Bronchial epithelial cell (primary cell): ENCODE results near the gene IFIT5. TPM values are rescaled to one million over a fixed set of nuclear protein-coding genes. Genes with fewer than 3 reads are reported as not detected.
"Not testable (repeated sequence)": the region's sequence is repeated elsewhere in the genome, so short reads cannot be mapped to it uniquely, and the experiment has no call there.

Source experiments
- DNase-seq: peaks from one replicate; pipeline ENCODE4 v3.0.0-alpha.2; 2010; ENCODE audit warnings: low read depth
- FAIRE-seq: peaks from 2 replicates; lab custom pipeline; 2011; peaks lifted over from hg19 to GRCh38; lab: Jason Lieb, UNC
- H3K27me3 ChIP-seq: 2 replicates; pipeline ENCODE4 v1.5.1; 2011; ENCODE audit warnings: low read length; ENCODE audit not compliant: control insufficient read depth, insufficient read depth
- H3K36me3 ChIP-seq: 2 replicates; pipeline ENCODE4 v1.5.1; 2011; ENCODE audit warnings: low read length; ENCODE audit not compliant: control insufficient read depth, insufficient read depth
- H3K4me3 ChIP-seq: 2 replicates; pipeline ENCODE4 v1.5.1; 2011; ENCODE audit warnings: mild to moderate bottlenecking, low read depth, low read length, control low read depth
- total RNA-seq: library from RNA; depleted of rRNA; stranded (reverse); fragments of >200 nt; gene quantifications from 2 replicates; pipeline ENCODE4 v1.2.1, GENCODE V29; 2014
- TF ChIP-seq, protein P1 (sequence below): IDR thresholded peaks from 2 replicates; pipeline ENCODE4 v1.5.1; 2011; ENCODE audit warnings: mild to moderate bottlenecking, moderate library complexity, low read length, control low read depth, inconsistent platforms; ENCODE audit not compliant: insufficient read depth, severe bottlenecking

The IFIT5 gene
- total RNA-seq, 1 donor from 2014 or later: 5.3 TPM

GRCh38 chr10:89399956-89400355 lies 14.4 kb upstream of the IFIT5 start:
- H3K36me3 ChIP-seq: no peaks in the 10 kb centered on the region
- no peak overlapping the region for H3K4me3 ChIP-seq
- TF ChIP-seq, protein P1, sequence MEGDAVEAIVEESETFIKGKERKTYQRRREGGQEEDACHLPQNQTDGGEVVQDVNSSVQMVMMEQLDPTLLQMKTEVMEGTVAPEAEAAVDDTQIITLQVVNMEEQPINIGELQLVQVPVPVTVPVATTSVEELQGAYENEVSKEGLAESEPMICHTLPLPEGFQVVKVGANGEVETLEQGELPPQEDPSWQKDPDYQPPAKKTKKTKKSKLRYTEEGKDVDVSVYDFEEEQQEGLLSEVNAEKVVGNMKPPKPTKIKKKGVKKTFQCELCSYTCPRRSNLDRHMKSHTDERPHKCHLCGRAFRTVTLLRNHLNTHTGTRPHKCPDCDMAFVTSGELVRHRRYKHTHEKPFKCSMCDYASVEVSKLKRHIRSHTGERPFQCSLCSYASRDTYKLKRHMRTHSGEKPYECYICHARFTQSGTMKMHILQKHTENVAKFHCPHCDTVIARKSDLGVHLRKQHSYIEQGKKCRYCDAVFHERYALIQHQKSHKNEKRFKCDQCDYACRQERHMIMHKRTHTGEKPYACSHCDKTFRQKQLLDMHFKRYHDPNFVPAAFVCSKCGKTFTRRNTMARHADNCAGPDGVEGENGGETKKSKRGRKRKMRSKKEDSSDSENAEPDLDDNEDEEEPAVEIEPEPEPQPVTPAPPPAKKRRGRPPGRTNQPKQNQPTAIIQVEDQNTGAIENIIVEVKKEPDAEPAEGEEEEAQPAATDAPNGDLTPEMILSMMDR: no peak
- H3K27me3 ChIP-seq: no peaks in the 10 kb centered on the region
- no peak for DNase-seq
- FAIRE-seq: no peak

- FAIRE-seq: no peak
Observed at GRCh38 chr10:89403043-89403442, 11.3 kb upstream of the IFIT5 start.

GRCh38 chr10:89404104-89405047 lies 10.0 kb upstream of the IFIT5 start:
- TF ChIP-seq, protein P1: no peak
- peak; percentile 7 for FAIRE-seq
- no peak for DNase-seq
- H3K36me3 ChIP-seq: no peaks in the 10 kb centered on the region
- H3K4me3 ChIP-seq: no peak overlapping the region
- H3K27me3 ChIP-seq: no peaks in the 10 kb centered on the region

More at GRCh38 chr10:89403043-89403442, 11.3 kb upstream of the IFIT5 start:
- DNase-seq: no peak
- no peaks in the 10 kb centered on the region for H3K27me3 ChIP-seq
- TF ChIP-seq, protein P1: no peak
- no peaks in the 10 kb centered on the region for H3K36me3 ChIP-seq
- no peak overlapping the region for H3K4me3 ChIP-seq

DNA sequence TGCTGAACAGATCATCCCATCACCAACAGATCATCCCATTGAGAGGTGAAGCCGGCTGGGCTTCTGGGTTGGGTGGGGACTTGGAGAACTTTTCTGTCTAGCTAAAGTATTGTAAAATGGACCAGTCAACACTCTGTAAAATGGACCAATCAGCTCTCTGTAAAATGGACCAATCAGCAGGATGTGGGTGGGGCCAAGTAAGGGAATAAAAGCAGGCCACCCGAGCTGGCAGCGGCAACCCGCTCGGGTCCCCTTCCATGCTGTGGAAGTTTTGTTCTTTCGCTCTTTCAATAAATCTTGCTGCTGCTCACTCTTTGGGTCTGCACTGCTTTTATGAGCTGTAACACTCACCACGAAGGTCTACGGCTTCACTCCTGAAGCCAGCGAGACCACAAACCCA lies 8.2 kb upstream of the IFIT5 start:
- H3K4me3 ChIP-seq, DNase-seq, H3K36me3 ChIP-seq, H3K27me3 ChIP-seq, FAIRE-seq: not testable (repeated sequence)

GRCh38 chr10:89407792-89408191 lies 6.6 kb upstream of the IFIT5 start:
- DNase-seq, H3K4me3 ChIP-seq, H3K27me3 ChIP-seq, FAIRE-seq, H3K36me3 ChIP-seq: not testable (repeated sequence)

DNA sequence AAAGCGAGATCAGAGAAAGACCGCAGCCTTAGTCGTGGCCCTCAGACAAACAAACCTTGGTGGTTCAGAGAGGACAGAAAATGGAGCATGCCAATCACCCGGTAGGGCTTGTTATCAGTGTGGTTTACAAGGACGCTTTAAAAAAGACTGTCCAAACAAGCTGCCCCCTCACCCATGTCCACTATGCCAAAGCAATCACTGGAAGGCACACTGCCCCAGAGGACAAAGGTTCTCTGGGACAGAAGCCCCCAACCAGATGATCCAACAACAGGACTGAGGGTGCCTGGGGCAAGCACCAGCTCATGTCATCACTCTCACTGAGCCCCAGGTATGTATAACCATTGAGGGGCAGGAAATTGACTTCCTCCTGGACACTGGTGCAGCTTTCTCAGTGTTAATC lies 5.1 kb upstream of the IFIT5 start:
- H3K4me3 ChIP-seq, DNase-seq, H3K27me3 ChIP-seq, FAIRE-seq, H3K36me3 ChIP-seq: not testable (repeated sequence)

GRCh38 chr10:89410551-89410950 lies 3.8 kb upstream of the IFIT5 start:
- H3K27me3 ChIP-seq, H3K4me3 ChIP-seq, FAIRE-seq, H3K36me3 ChIP-seq, DNase-seq: not testable (repeated sequence)

DNA sequence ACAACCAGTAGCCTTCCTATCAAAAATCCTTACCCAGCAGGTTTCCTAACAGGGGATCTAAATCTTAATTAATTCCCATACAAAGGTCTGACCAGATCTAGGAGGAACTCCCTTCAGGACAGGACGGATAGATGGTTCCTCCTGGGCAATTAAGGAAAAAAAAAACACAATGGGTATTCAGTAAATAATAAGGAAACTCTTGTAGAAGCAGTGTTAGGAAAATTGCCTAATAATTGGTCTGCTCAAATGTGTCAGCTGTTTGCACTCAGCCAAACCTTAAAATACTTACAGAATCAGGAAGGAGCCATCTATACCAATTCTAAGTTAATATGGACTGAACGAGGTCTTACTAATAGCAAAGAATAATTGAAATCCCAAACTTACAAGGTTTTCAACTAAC lies 3.2 kb upstream of the IFIT5 start:
- not testable (repeated sequence) for H3K4me3 ChIP-seq, FAIRE-seq, H3K27me3 ChIP-seq, H3K36me3 ChIP-seq, DNase-seq

DNA sequence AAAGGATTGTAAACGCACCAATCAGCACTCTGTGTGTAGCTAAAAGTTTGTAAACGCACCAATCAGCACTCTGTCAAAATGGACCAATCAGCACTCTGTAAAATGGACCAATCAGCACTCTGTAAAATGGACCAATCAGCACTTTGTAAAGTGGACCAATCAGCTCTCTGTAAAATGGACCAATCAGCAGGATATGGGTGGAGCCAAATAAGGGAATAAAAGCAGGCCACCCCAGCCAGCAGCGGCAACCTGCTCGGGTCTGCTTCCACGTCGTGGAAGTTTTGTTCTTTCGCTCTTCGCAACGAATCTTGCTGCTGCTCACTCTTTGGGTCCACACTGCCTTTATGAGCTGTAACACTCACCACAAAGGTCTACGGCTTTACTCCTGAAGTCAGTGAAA lies 2.1 kb upstream of the IFIT5 start:
- H3K4me3 ChIP-seq, FAIRE-seq, H3K27me3 ChIP-seq, DNase-seq, H3K36me3 ChIP-seq: not testable (repeated sequence)
